Chondrocyte (in vitro differentiated cells): ENCODE measurements around the gene TMTC4. TPM values are rescaled to one million over a fixed set of nuclear protein-coding genes. Genes with fewer than 3 reads are reported as not detected.

ENCODE experiments used
- DNase-seq: peaks from one replicate; pipeline ENCODE4 v3.0.0; 2021; ENCODE audit warnings: mixed read lengths, low spot score
- H3K27ac Mint-ChIP-seq: one replicate; pipeline ENCODE4 v1.8.0; 2021; ENCODE audit warnings: mild to moderate bottlenecking, moderate library complexity, mixed read lengths; ENCODE audit not compliant: unreplicated experiment
- H3K27me3 Mint-ChIP-seq: 2 replicates; pipeline ENCODE4 v1.8.0; 2021; ENCODE audit warnings: low read depth, mixed read lengths
- H3K36me3 Mint-ChIP-seq: 2 replicates; pipeline ENCODE4 v1.8.0; 2021; ENCODE audit warnings: low read depth, mixed read lengths
- H3K4me1 Mint-ChIP-seq: 2 replicates; pipeline ENCODE4 v1.8.0; 2021; ENCODE audit warnings: low read depth, mild to moderate bottlenecking, mixed read lengths
- H3K4me3 Mint-ChIP-seq: one replicate; pipeline ENCODE4 v1.8.0; 2021; ENCODE audit warnings: mild to moderate bottlenecking, moderate library complexity, mixed read lengths; ENCODE audit not compliant: unreplicated experiment
- H3K9me3 Mint-ChIP-seq: 2 replicates; pipeline ENCODE4 v1.8.0; 2021; ENCODE audit warnings: low read depth, mixed read lengths
- total RNA-seq: library from RNA; stranded (reverse); gene quantifications from 3 replicates; pipeline ENCODE4 v1.2.1, GENCODE V29; 2021
- TF ChIP-seq, protein P1 (sequence below): fragments of 200-600 bp; sonication (generic); IDR thresholded peaks from 2 replicates; pipeline ENCODE4 v1.5.0; 2021; ENCODE audit warnings: antibody characterized with exemption, mild to moderate bottlenecking, moderate library complexity

The TMTC4 gene
- total RNA-seq, 1 donor from 2014 or later, result 11.5 TPM

DNA sequence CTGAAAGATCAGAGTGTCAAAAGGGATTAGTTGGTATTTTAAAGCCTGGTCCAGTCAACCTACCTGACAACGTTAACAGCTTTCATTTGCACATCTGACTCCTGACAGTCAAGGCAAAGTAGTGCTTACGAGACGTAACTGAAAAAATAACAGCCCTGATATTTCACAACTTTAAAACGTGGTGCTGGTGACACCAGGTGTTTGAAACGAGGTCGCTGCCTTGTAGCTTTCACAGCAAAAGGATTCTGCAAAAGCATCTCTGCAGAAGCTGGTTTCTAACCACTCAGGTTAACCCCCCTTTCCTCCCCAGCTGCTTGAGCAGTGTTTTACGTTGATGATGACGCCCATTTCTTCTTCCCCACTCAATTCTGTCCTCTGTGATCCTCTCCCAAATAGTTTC is 109.3 kb downstream of the TMTC4 start:
- Mint-ChIP-seq H3K4me1 (peaks cover 11% of the 10 kb centered on the region), H3K27me3 (no peaks in the 10 kb centered on the region), H3K27ac (no peak overlapping the region), H3K36me3 (peaks cover 11% of the 10 kb centered on the region), H3K4me3 (no peak overlapping the region), H3K9me3 (peaks cover 8% of the 10 kb centered on the region)
- DNase-seq, result no peak
- TF ChIP-seq, protein P1, sequence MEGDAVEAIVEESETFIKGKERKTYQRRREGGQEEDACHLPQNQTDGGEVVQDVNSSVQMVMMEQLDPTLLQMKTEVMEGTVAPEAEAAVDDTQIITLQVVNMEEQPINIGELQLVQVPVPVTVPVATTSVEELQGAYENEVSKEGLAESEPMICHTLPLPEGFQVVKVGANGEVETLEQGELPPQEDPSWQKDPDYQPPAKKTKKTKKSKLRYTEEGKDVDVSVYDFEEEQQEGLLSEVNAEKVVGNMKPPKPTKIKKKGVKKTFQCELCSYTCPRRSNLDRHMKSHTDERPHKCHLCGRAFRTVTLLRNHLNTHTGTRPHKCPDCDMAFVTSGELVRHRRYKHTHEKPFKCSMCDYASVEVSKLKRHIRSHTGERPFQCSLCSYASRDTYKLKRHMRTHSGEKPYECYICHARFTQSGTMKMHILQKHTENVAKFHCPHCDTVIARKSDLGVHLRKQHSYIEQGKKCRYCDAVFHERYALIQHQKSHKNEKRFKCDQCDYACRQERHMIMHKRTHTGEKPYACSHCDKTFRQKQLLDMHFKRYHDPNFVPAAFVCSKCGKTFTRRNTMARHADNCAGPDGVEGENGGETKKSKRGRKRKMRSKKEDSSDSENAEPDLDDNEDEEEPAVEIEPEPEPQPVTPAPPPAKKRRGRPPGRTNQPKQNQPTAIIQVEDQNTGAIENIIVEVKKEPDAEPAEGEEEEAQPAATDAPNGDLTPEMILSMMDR, result no peak

DNA sequence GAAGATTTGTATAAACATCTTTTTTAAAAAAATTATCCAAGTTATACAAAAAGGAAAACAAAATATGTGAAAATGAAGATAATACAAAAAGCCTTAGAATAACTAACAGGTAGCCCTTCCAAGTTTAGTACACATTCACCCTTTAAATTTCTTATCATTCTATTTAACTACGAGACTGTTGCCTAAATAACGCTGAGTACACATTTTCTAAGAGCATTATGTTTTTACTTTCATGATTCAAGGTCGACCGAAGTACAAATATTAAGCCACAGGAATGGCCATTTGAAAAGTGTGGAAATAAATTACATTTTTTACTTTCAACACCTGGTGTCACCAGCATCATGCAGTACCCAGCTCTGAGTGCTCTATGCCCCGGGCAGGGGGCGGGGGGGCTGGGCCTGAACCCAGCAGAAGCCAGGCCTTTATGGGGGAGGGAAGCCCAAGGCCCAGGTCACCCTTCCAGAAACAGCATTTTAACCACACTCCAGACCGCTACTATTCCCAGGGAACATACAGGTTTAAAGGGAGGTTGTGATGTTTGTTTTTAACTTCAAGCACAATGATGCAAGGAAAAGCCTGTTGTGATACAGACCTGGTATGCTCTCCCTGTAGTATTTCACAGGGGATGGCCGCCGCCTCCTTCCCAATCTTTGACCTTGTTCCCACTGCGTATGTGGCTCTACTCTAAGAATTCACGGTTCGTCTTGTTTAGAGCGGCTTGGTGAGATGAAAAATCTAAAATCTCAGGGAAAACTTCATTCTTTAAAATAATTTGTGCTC is 110.0 kb downstream of the TMTC4 start:
- peaks cover 8% of the 10 kb centered on the region for H3K9me3 Mint-ChIP-seq
- no peak overlapping the region for H3K4me3 Mint-ChIP-seq
- peaks cover 11% of the 10 kb centered on the region for H3K36me3 Mint-ChIP-seq
- no peaks in the 10 kb centered on the region for H3K27me3 Mint-ChIP-seq
- peaks cover 13% of the 10 kb centered on the region for H3K4me1 Mint-ChIP-seq
- H3K27ac Mint-ChIP-seq, result no peak overlapping the region
- TF ChIP-seq, protein P1, result peak; percentile 31
- no peak for DNase-seq

DNA sequence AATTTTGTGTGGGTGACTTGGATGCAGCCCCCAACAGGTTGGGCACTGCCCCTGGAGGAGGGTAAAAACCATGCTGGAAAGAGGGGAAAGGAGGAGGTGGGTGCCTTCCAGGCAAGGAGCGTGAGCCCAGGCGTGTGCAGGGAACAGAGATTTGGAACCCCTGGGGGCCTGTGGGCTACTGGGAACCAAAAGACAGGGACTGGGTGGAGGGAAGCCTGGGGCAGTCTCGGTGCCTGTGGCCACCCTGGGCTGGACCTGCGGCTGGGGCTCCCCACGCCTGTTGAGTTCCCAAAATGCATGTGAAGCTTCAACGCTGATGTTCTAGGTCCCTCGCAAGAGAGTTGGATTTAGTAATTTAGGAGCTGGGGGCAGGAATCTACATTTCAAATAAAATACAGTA is 110.8 kb downstream of the TMTC4 start:
- Mint-ChIP-seq H3K36me3 (peaks cover 11% of the 10 kb centered on the region), H3K4me3 (no peak overlapping the region), H3K27me3 (no peaks in the 10 kb centered on the region), H3K9me3 (peaks cover 8% of the 10 kb centered on the region), H3K4me1 (peaks cover 13% of the 10 kb centered on the region), H3K27ac (no peak overlapping the region)
- TF ChIP-seq, protein P1, result no peak
- no peak for DNase-seq

DNA sequence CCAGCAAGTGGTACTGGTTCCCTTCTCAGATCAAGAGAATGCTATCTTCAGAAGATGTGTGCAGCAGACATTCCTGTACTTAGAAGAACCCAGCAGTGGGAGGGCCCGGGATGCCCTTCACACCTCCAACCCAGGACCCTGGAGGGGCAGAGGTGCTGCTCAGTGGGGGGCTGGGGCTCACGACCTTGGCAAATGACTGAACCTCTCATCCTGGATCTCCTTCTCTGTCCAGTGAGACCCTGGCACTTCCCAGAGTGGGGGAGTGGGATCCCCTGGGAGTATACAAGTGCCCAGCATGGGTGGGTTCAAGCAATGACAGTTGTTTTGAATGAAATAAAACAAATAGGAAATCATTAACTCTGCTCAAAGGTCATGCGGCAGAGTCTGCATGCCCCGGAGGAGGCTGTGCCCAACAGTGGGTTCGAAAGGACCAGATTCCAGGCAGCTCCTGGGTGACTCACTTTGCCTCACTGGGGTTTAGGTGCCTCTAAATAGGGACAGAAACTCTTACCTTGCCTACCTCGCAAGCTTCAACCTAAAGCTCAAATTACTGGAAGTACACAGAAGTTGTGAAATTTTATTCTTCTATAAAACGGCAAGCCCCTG is 112.9 kb downstream of the TMTC4 start:
- Mint-ChIP-seq H3K4me3 (no peak overlapping the region), H3K4me1 (peaks cover 13% of the 10 kb centered on the region), H3K27me3 (no peaks in the 10 kb centered on the region), H3K9me3 (peaks cover 8% of the 10 kb centered on the region), H3K27ac (no peak overlapping the region), H3K36me3 (peaks cover 8% of the 10 kb centered on the region)
- TF ChIP-seq, protein P1, result no peak
- no peak for DNase-seq

DNA sequence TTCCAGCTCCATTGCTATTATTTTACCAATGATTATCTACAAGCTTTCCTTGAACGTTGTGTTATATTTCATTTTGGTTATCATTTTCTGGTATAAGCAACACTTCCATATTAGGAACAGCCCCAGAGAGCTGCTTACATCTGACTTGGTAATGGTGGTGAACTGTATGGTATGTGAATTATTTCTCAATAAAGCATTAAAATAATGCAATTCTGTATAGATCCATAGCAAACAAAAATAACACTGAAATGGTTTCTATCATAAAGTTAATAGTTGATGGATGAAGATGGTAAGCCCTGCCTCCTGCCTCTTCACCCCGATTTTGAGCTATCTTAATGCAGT is 113.5 kb downstream of the TMTC4 start:
- Mint-ChIP-seq H3K36me3 (peaks cover 6% of the 10 kb centered on the region), H3K4me3 (no peak overlapping the region), H3K4me1 (peaks cover 13% of the 10 kb centered on the region), H3K27me3 (no peaks in the 10 kb centered on the region), H3K9me3 (peaks cover 5% of the 10 kb centered on the region), H3K27ac (no peak overlapping the region)
- TF ChIP-seq, protein P1, result no peak
- no peak for DNase-seq
